ENCODE results near the gene CYB5R4. TPM values are rescaled to one million over a fixed set of nuclear protein-coding genes. Genes with fewer than 3 reads are reported as not detected.

The CYB5R4 gene
- total RNA-seq, 4 donors from 2014 or later: 8.5 to 13.2 (median 10.2) TPM

DNA sequence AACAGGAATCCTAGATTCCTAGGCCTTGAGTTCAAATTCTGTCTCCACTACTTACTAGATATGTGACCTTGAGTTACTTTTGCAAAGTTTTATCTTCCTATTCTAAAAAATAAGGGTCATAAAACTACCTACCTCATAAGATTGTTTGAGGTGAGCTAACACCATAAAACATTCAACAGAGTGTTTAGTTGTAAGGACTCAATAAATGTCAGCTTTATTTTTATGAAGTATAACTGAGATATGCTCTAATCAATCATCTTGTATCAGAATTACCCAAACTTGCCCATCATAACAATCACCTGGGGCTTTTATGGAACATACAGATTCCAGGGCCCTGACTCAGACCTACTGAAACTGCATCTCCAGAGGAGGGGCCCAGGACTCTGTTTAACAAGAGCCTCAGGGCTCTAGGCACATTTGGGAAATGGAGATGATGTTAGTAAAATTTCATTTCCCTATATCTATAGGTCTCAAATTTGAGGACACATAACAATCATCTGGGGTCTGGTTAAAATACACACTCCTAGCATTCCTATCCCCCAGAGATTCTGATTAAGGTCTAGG is 138.6 kb downstream of the CYB5R4 start:
- Histone ChIP-seq H3K36me3 (no peaks in the 10 kb centered on the region), H3K9me3 (no peaks in the 10 kb centered on the region), H3K27ac (no peak overlapping the region), H3K4me1 (no peaks in the 10 kb centered on the region), H3K27me3 (no peaks in the 10 kb centered on the region), H3K4me3 (no peak overlapping the region)
- in situ Hi-C loops (cut with MboI; ENCODE audit: low sequenced_read_pairs in 4 of 4): no loop called here
- DNase-seq (no peak), ATAC-seq (no peak)
- TF ChIP-seq POLR2A (IDR thresholded peaks at IDR 0.05) (no peak), CTCF (IDR thresholded peaks at IDR 0.05 in 4 of 5, conservative IDR thresholded peaks at IDR 0.05 in 1 of 5) (no peak)
- intact Hi-C loops (cut with DNase I; ENCODE audit: low total_unique reads): no loop called here

GRCh38 chr6:84001119-84001518 is 141.6 kb downstream of the CYB5R4 start:
- intact Hi-C loops (cut with DNase I; ENCODE audit: low total_unique reads): no loop called here
- in situ Hi-C loops (cut with MboI; ENCODE audit: low sequenced_read_pairs in 4 of 4): no loop called here
- Histone ChIP-seq H3K36me3 (no peaks in the 10 kb centered on the region), H3K4me3 (no peak overlapping the region), H3K27me3 (no peaks in the 10 kb centered on the region), H3K4me1 (no peaks in the 10 kb centered on the region), H3K9me3 (no peaks in the 10 kb centered on the region), H3K27ac (no peak overlapping the region)
- DNase-seq (no peak), ATAC-seq (no peak)
- TF ChIP-seq CTCF (IDR thresholded peaks at IDR 0.05 in 4 of 5, conservative IDR thresholded peaks at IDR 0.05 in 1 of 5): no peak
- no peak for TF ChIP-seq POLR2A (IDR thresholded peaks at IDR 0.05)

DNA sequence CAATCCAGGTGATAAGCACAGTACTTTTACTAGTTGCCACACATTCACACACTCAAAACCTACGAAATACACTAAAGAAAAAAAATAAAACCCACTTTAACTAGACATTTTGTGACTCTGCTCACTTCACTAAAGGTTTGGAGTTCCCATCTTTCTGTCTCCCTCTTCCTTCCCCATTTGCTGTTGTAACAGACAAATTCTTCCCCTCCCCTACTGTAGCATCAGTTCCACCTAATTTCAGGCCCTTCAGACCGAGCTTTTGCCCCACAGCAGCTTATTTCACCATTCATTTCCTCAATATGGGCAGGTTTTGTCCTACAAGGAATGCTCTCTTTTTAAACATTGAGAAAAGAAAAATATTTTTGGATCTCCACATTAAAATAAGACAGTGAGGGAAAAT is 142.7 kb downstream of the CYB5R4 start:
- ATAC-seq (no peak), DNase-seq (no peak)
- no peaks in the 10 kb centered on the region for H3K36me3 ChIP-seq
- H3K27ac ChIP-seq: no peak overlapping the region
- no peak for TF ChIP-seq POLR2A (IDR thresholded peaks at IDR 0.05)
- H3K9me3 ChIP-seq: no peaks in the 10 kb centered on the region
- in situ Hi-C loops (cut with MboI; ENCODE audit: low sequenced_read_pairs in 4 of 4): no loop called here
- H3K4me3 ChIP-seq: no peak overlapping the region
- no peaks in the 10 kb centered on the region for H3K4me1 ChIP-seq
- H3K27me3 ChIP-seq: no peaks in the 10 kb centered on the region
- intact Hi-C loops (cut with DNase I; ENCODE audit: low total_unique reads): no loop called here

DNA sequence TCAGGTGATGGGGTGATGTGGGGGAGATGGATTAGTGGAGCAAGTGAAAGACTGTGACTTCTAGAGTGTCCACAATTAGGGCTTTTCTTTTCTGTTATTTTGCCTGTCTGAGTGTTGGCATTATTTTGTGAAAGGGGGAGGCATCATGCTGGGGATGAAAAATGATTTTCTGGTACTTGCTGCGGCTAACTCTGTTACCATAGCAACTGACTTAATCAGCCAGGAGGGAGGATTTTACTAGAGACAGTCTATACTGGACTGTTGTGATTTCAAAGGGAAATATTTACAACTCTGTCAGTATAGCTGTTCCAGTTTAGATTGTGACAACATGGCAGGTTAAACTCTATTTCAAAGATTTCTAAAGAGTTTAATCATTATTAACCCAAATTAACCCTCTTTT is 143.6 kb downstream of the CYB5R4 start:
- Histone ChIP-seq H3K4me1 (no peaks in the 10 kb centered on the region), H3K27ac (no peak overlapping the region), H3K9me3 (no peaks in the 10 kb centered on the region), H3K36me3 (no peaks in the 10 kb centered on the region), H3K27me3 (no peaks in the 10 kb centered on the region), H3K4me3 (no peak overlapping the region)
- ATAC-seq (no peak), DNase-seq (no peak)
- intact Hi-C loops (cut with DNase I; ENCODE audit: low total_unique reads) (no loop called here), in situ Hi-C loops (cut with MboI; ENCODE audit: low sequenced_read_pairs in 4 of 4) (no loop called here)
- no peak for TF ChIP-seq CTCF (IDR thresholded peaks at IDR 0.05 in 4 of 5, conservative IDR thresholded peaks at IDR 0.05 in 1 of 5)
- no peak for TF ChIP-seq POLR2A (IDR thresholded peaks at IDR 0.05)

DNA sequence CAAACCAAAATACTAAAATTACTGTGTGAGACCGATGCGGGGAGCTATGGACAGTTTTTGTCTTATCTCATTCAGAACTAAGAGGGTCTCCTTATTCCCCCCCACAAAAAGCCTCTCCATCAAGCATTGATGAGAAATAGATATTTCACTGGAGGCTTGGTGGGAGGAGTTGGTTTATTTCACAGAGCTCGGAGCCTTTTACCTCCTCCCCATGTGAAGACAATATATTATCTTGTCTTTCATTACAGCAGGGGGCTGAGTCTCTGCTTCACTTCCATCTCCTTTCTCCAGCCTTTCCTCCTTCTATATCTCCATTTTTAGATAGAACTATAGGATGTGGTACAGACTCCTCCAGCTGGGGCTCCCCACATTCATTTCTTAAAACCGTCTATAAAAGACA is 144.2 kb downstream of the CYB5R4 start:
- Histone ChIP-seq H3K27me3 (no peaks in the 10 kb centered on the region), H3K36me3 (no peaks in the 10 kb centered on the region), H3K27ac (no peak overlapping the region), H3K4me1 (no peaks in the 10 kb centered on the region), H3K4me3 (no peak overlapping the region), H3K9me3 (no peaks in the 10 kb centered on the region)
- TF ChIP-seq CTCF (IDR thresholded peaks at IDR 0.05 in 4 of 5, conservative IDR thresholded peaks at IDR 0.05 in 1 of 5): no peak
- no peak for TF ChIP-seq POLR2A (IDR thresholded peaks at IDR 0.05)
- no peak for ATAC-seq
- in situ Hi-C loops (cut with MboI; ENCODE audit: low sequenced_read_pairs in 4 of 4) (no loop called here), intact Hi-C loops (cut with DNase I; ENCODE audit: low total_unique reads) (no loop called here)
- no peak for DNase-seq

Measured in gastrocnemius medialis (tissue), 4 donors.